GM19035 (cell line): ENCODE results near the gene KRT5.

Source experiments
- ATAC-seq: cut with Tn5 transposase; IDR thresholded peaks from one replicate; pipeline ENCODE4 v1.9.1; 2021; ENCODE audit not compliant: unreplicated experiment

Gene KRT5

GRCh38 chr12:52539083-52539820 lies 19.1 kb upstream of the KRT5 start:
- ATAC-seq = no peak

- ATAC-seq = no peak
Measured at GRCh38 chr12:52537101-52537500, 16.9 kb upstream of the KRT5 start.

- ATAC-seq = no peak
Measured at GRCh38 chr12:52535574-52535973, 15.4 kb upstream of the KRT5 start.

- no peak for ATAC-seq
Measured at GRCh38 chr12:52534482-52534881, 14.3 kb upstream of the KRT5 start.

GRCh38 chr12:52533686-52534470 lies 13.7 kb upstream of the KRT5 start:
- ATAC-seq = no peak

GRCh38 chr12:52532636-52533035 lies 12.4 kb upstream of the KRT5 start:
- no peak for ATAC-seq

GRCh38 chr12:52531566-52532300 lies 11.5 kb upstream of the KRT5 start:
- no peak for ATAC-seq

- ATAC-seq = no peak
Measured at GRCh38 chr12:52530905-52531304, 10.7 kb upstream of the KRT5 start.

- no peak for ATAC-seq
Measured at GRCh38 chr12:52530366-52530765, 10.2 kb upstream of the KRT5 start.

- ATAC-seq = no peak
Measured at GRCh38 chr12:52529846-52530245, 9.7 kb upstream of the KRT5 start.

- ATAC-seq = no peak
Measured at GRCh38 chr12:52529417-52529816, 9.2 kb upstream of the KRT5 start.

- no peak for ATAC-seq
Measured at GRCh38 chr12:52528641-52529143, 8.5 kb upstream of the KRT5 start.

- no peak for ATAC-seq
Measured at GRCh38 chr12:52527121-52527800, 7.1 kb upstream of the KRT5 start.

- no peak for ATAC-seq
Measured at GRCh38 chr12:52526511-52526951, 6.3 kb upstream of the KRT5 start.

GRCh38 chr12:52525661-52526499 lies 5.7 kb upstream of the KRT5 start:
- ATAC-seq = no peak

- ATAC-seq = no peak
Measured at GRCh38 chr12:52524898-52525591, 4.9 kb upstream of the KRT5 start.

- no peak for ATAC-seq
Measured at GRCh38 chr12:52524241-52524897, 4.2 kb upstream of the KRT5 start.

GRCh38 chr12:52523824-52524223 lies 3.6 kb upstream of the KRT5 start:
- ATAC-seq = no peak
